ENCODE measurements around the gene KRTAP10-7. TPM values are rescaled to one million over a fixed set of nuclear protein-coding genes. Genes with fewer than 3 reads are reported as not detected.
"Not testable (repeated sequence)": the region's sequence is repeated elsewhere in the genome, so short reads cannot be mapped to it uniquely, and the experiment has no call there.

Gene KRTAP10-7
- total RNA-seq, 1 donor from 2014 or later, result not detected

- Mint-ChIP-seq H3K27ac (ENCODE audit: unreplicated experiment) (no peak overlapping the region), H3K4me3 (ENCODE audit: unreplicated experiment) (no peak overlapping the region), H3K4me1 (ENCODE audit: low read depth, unreplicated experiment) (no peaks in the 10 kb centered on the region), H3K9me3 (ENCODE audit: unreplicated experiment) (peaks cover 33% of the 10 kb centered on the region), H3K27me3 (ENCODE audit: low read depth, unreplicated experiment) (peaks cover 4% of the 10 kb centered on the region), H3K36me3 (ENCODE audit: low read depth, unreplicated experiment) (peaks cover 2% of the 10 kb centered on the region)
- H3K4me1 ChIP-seq (ENCODE audit: insufficient read depth, low read length), result no peaks in the 10 kb centered on the region
- H3K4me3 ChIP-seq (ENCODE audit: insufficient read depth, low read depth, low read length), result no peak overlapping the region
- TF ChIP-seq CTCF (IDR thresholded peaks at IDR 0.05; ENCODE audit: insufficient read depth, low read depth, low read length) (no peak), EZH2 (IDR thresholded peaks at IDR 0.05; ENCODE audit: insufficient read depth, low read length) (no peak)
- no peaks in the 10 kb centered on the region for H3K79me2 ChIP-seq (ENCODE audit: insufficient read depth, low read length)
- no peaks in the 10 kb centered on the region for H3K27me3 ChIP-seq (ENCODE audit: insufficient read depth, low read length)
- H3K4me2 ChIP-seq (ENCODE audit: low read length), result no peak overlapping the region
- no peak overlapping the region for H2AFZ ChIP-seq (ENCODE audit: low read depth, low read length)
- no peak for DNase-seq (ENCODE audit: low read depth)
- no peak overlapping the region for H3K9ac ChIP-seq (ENCODE audit: low read length)
- no peaks in the 10 kb centered on the region for H3K36me3 ChIP-seq (ENCODE audit: insufficient read depth, low read length)
- H4K20me1 ChIP-seq (ENCODE audit: insufficient read depth, low read length), result no peaks in the 10 kb centered on the region
- H3K27ac ChIP-seq (ENCODE audit: low read depth, low read length), result no peak overlapping the region
- peaks cover 8% of the 10 kb centered on the region for H3K9me3 ChIP-seq (ENCODE audit: insufficient read depth, low read depth, low read length)
- no peak for FAIRE-seq
These were observed 25.9 kb downstream of the KRTAP10-7 start for GRCh38 chr21:44626262-44626661.

- no peaks in the 10 kb centered on the region for H3K4me1 ChIP-seq (ENCODE audit: insufficient read depth, low read length)
- H2AFZ ChIP-seq (ENCODE audit: low read depth, low read length), result no peak within 1 kb of the TSS
- H3K9me3 ChIP-seq (ENCODE audit: insufficient read depth, low read depth, low read length), result peaks cover 8% of the 10 kb centered on the region
- no peak for FAIRE-seq
- H3K27me3 ChIP-seq (ENCODE audit: insufficient read depth, low read length), result no peaks in the 10 kb centered on the region
- peaks cover 38% of the 10 kb centered on the region for H3K9me3 Mint-ChIP-seq (ENCODE audit: unreplicated experiment)
- H3K4me3 ChIP-seq (ENCODE audit: insufficient read depth, low read depth, low read length), result no peak within 1 kb of the TSS
- no peaks in the 10 kb centered on the region for H4K20me1 ChIP-seq (ENCODE audit: insufficient read depth, low read length)
- no peaks in the 10 kb centered on the region for H3K36me3 ChIP-seq (ENCODE audit: insufficient read depth, low read length)
- H3K27ac Mint-ChIP-seq (ENCODE audit: unreplicated experiment), result no peak within 1 kb of the TSS
- H3K4me2 ChIP-seq (ENCODE audit: low read length), result no peak within 1 kb of the TSS
- no peak within 1 kb of the TSS for H3K27ac ChIP-seq (ENCODE audit: low read depth, low read length)
- TF ChIP-seq EZH2 (IDR thresholded peaks at IDR 0.05; ENCODE audit: insufficient read depth, low read length), result no peak
- no peak for TF ChIP-seq CTCF (IDR thresholded peaks at IDR 0.05; ENCODE audit: insufficient read depth, low read depth, low read length)
- no peak within 1 kb of the TSS for H3K4me3 Mint-ChIP-seq (ENCODE audit: unreplicated experiment)
- no peak within 1 kb of the TSS for H3K9ac ChIP-seq (ENCODE audit: low read length)
- DNase-seq (ENCODE audit: low read depth), result no peak
- no peaks in the 10 kb centered on the region for H3K79me2 ChIP-seq (ENCODE audit: insufficient read depth, low read length)
- no peaks in the 10 kb centered on the region for H3K4me1 Mint-ChIP-seq (ENCODE audit: low read depth, unreplicated experiment)
- H3K36me3 Mint-ChIP-seq (ENCODE audit: low read depth, unreplicated experiment), result peaks cover 2% of the 10 kb centered on the region
- peaks cover 4% of the 10 kb centered on the region for H3K27me3 Mint-ChIP-seq (ENCODE audit: low read depth, unreplicated experiment)
These were observed 26.3 kb downstream of the KRTAP10-7 start, which contains the start of gene KRTAP10-9 for GRCh38 chr21:44626673-44627143. Gene KRTAP10-9 (plus strand): TSS chr21:44627093. CDS start chr21:44627172, 79 bp downstream.

- not testable (repeated sequence) for H3K4me3 ChIP-seq (ENCODE audit: insufficient read depth, low read depth, low read length); FAIRE-seq; H3K36me3 Mint-ChIP-seq (ENCODE audit: low read depth, unreplicated experiment); H3K79me2 ChIP-seq (ENCODE audit: insufficient read depth, low read length); H3K27me3 Mint-ChIP-seq (ENCODE audit: low read depth, unreplicated experiment); H3K36me3 ChIP-seq (ENCODE audit: insufficient read depth, low read length); H3K9me3 ChIP-seq (ENCODE audit: insufficient read depth, low read depth, low read length); H3K27ac ChIP-seq (ENCODE audit: low read depth, low read length); H3K4me1 ChIP-seq (ENCODE audit: insufficient read depth, low read length); H3K27ac Mint-ChIP-seq (ENCODE audit: unreplicated experiment); DNase-seq (ENCODE audit: low read depth); H3K4me1 Mint-ChIP-seq (ENCODE audit: low read depth, unreplicated experiment); H2AFZ ChIP-seq (ENCODE audit: low read depth, low read length); H3K27me3 ChIP-seq (ENCODE audit: insufficient read depth, low read length); H4K20me1 ChIP-seq (ENCODE audit: insufficient read depth, low read length); H3K9ac ChIP-seq (ENCODE audit: low read length); H3K4me3 Mint-ChIP-seq (ENCODE audit: unreplicated experiment); H3K4me2 ChIP-seq (ENCODE audit: low read length)
- peaks cover 41% of the 10 kb centered on the region for H3K9me3 Mint-ChIP-seq (ENCODE audit: unreplicated experiment)
These were observed 26.9 kb downstream of the KRTAP10-7 start for GRCh38 chr21:44627181-44627822.

GRCh38 chr21:44627831-44628233 is 27.4 kb downstream of the KRTAP10-7 start:
- not testable (repeated sequence) for H3K36me3 Mint-ChIP-seq (ENCODE audit: low read depth, unreplicated experiment); H3K27ac Mint-ChIP-seq (ENCODE audit: unreplicated experiment); H3K4me1 Mint-ChIP-seq (ENCODE audit: low read depth, unreplicated experiment); H3K4me2 ChIP-seq (ENCODE audit: low read length); DNase-seq (ENCODE audit: low read depth); H3K79me2 ChIP-seq (ENCODE audit: insufficient read depth, low read length); H3K27ac ChIP-seq (ENCODE audit: low read depth, low read length); H4K20me1 ChIP-seq (ENCODE audit: insufficient read depth, low read length); H3K9me3 ChIP-seq (ENCODE audit: insufficient read depth, low read depth, low read length); H3K27me3 ChIP-seq (ENCODE audit: insufficient read depth, low read length); FAIRE-seq; H3K4me3 Mint-ChIP-seq (ENCODE audit: unreplicated experiment); H3K9ac ChIP-seq (ENCODE audit: low read length); H3K4me3 ChIP-seq (ENCODE audit: insufficient read depth, low read depth, low read length); H3K4me1 ChIP-seq (ENCODE audit: insufficient read depth, low read length); H2AFZ ChIP-seq (ENCODE audit: low read depth, low read length); H3K36me3 ChIP-seq (ENCODE audit: insufficient read depth, low read length); H3K27me3 Mint-ChIP-seq (ENCODE audit: low read depth, unreplicated experiment)
- peaks cover 38% of the 10 kb centered on the region for H3K9me3 Mint-ChIP-seq (ENCODE audit: unreplicated experiment)

All from astrocyte (in vitro differentiated cells and primary cell).